ENCODE results near the gene CNTN5.

CNTN5 gene

GRCh38 chr11:100336873-100337272 lies 1316.1 kb downstream of the CNTN5 start:
- no peak for DNase-seq (ENCODE audit: low read depth)

GRCh38 chr11:100338144-100338840 lies 1317.5 kb downstream of the CNTN5 start:
- DNase-seq (ENCODE audit: low read depth): no peak

- DNase-seq (ENCODE audit: low read depth): no peak
These were observed 1319.9 kb downstream of the CNTN5 start for GRCh38 chr11:100340466-100341319.

GRCh38 chr11:100353083-100353482 lies 1332.3 kb downstream of the CNTN5 start:
- DNase-seq (ENCODE audit: low read depth): no peak

- no peak for DNase-seq (ENCODE audit: low read depth)
These were observed 1334.0 kb downstream of the CNTN5 start for GRCh38 chr11:100354736-100355135.

- no peak for DNase-seq (ENCODE audit: low read depth)
These were observed 1335.3 kb downstream of the CNTN5 start for GRCh38 chr11:100356035-100356434.

- DNase-seq (ENCODE audit: low read depth): no peak
These were observed 1338.5 kb downstream of the CNTN5 start for GRCh38 chr11:100359281-100359680.

GRCh38 chr11:100367892-100368291 lies 1347.1 kb downstream of the CNTN5 start:
- no peak for DNase-seq (ENCODE audit: low read depth)

- DNase-seq (ENCODE audit: low read depth): no peak
These were observed 1362.7 kb downstream of the CNTN5 start for GRCh38 chr11:100383357-100383865.

- no peak for DNase-seq (ENCODE audit: low read depth)
These were observed 1375.5 kb downstream of the CNTN5 start for GRCh38 chr11:100396266-100396665.

- no peak for DNase-seq (ENCODE audit: low read depth)
These were observed 1376.7 kb downstream of the CNTN5 start for GRCh38 chr11:100397401-100397800.

- DNase-seq (ENCODE audit: low read depth): no peak
These were observed 1383.1 kb downstream of the CNTN5 start for GRCh38 chr11:100403816-100404215.

- no peak for DNase-seq (ENCODE audit: low read depth)
These were observed 1384.2 kb downstream of the CNTN5 start for GRCh38 chr11:100404907-100405306.
